Inferior parietal cortex (tissue), 1 donor: Measurements from ENCODE around the gene GPRC5D.

Experiments used
- DNase-seq: peaks from one replicate; pipeline ENCODE4 v3.0.0-alpha.2; 2016; ENCODE audit errors: extremely low spot score

The GPRC5D gene

DNA sequence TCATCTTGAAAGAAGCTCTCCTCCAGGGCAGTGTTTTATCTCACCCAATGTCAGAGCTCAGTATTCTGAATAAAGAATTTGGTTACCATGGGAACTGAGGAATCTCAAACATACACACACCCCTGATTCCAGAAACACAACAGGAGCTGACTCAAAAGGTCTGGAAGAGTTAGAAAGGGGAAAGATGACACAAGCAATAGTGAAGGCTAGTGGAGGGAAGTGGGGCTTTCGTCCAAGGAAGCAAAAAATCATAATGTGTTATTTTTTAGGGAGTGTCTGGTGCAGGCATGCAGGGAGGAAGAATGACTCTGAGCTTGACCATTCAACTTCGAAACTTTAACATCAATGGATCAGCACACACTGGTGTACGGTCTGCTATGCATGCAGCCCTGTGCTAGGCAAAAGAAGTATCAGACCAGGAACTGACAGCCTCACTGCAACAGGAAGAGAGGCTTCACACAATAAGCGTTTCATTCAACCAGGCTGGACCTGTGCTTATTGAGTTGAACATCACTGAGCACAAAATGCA is 27.8 kb upstream of the GPRC5D start:
- DNase-seq, result peak; percentile 32

- DNase-seq, result no peak
Measured at GRCh38 chr12:12979126-12979525, 27.2 kb upstream of the GPRC5D start.

GRCh38 chr12:12977231-12977630 is 25.3 kb upstream of the GPRC5D start:
- no peak for DNase-seq

DNA sequence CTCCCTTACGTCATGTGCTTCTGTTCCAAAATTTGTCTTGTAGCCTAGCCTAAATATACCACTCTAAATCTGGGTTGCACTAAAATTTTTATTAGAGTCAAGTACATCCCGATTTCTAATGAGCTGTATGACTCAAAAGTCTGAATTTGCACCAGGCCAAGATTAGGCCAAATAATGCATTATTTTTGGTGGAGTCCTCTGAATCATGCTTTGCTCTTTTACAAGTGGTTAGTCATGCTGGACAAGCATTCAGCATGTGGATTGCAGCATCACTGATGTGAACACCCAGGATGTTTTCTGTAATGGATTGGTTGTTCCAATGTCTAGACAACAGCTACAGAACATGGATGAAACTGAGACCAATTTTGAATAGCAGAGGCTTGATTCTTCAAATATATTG is 24.4 kb upstream of the GPRC5D start:
- peak; percentile 47 for DNase-seq

- DNase-seq, result peak; percentile 67
Measured at GRCh38 chr12:12975322-12976077, 23.5 kb upstream of the GPRC5D start.

DNA sequence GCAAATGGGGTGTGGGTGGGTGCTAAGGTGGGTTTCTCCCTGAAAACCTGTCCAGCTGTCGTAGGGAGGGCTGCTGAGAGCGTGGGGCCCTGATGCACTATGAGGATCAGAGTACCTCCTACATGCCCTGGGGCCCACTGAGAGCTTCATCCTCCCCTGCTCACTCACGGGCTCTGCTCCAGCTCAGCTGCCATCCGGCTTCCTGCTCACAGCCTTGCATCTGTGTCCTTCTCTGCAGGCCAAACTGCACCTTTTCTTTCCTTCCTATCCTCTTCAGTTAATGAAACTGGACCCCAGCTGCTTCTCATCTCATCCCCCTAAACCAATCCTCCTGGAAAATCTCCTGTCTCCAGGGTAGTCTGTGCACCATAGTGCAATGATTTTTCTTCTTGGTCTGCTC is 22.2 kb upstream of the GPRC5D start:
- DNase-seq, result no peak

DNA sequence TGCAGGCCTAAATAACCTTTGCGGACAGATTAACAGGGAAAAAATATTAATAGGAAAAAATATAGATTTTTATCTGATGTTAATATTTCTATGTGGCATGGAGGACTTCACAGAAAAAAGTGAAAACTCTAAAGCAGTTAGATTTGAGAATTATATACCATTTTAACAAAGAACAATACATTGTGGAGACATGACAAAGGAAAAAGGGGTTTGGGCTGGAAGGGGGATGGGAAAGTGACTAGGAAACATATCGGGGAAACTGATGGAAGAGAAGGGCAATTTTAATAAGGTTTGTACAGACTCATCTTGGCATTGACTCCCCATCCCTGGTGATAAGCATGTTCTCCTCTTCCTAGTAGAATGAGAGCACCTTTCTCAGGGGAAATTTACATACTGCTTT is 21.0 kb upstream of the GPRC5D start:
- DNase-seq, result no peak

- no peak for DNase-seq
Measured at GRCh38 chr12:12965836-12966235, 13.9 kb upstream of the GPRC5D start.

- no peak for DNase-seq
Measured at GRCh38 chr12:12964255-12964654, 12.3 kb upstream of the GPRC5D start.

DNA sequence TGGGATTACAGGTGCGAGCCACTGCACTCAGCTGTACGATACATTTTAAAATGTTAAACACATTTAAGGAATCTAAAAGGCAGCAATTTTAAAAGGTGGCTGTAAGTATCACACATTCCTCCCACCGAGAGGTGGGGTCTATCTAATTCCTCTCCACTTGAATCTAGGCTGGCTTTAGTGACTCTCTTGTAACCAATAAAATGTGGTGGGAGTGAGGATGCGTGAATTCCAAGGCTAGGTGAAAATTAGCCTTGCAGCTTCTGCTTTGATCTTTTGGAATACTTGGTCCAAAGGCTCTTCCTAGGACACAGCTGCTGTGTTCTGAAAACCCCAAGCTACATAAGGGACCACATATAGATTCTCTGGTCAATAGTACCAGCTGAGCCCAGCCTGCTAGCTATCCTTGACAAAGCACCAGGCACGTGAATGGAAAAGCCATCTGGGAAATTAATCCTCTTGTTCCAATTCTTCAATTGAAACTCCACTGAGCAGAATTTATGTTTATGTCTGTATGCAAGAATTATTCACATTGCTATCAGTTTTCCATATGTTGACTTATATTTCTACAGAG is 8.8 kb upstream of the GPRC5D start:
- no peak for DNase-seq

DNA sequence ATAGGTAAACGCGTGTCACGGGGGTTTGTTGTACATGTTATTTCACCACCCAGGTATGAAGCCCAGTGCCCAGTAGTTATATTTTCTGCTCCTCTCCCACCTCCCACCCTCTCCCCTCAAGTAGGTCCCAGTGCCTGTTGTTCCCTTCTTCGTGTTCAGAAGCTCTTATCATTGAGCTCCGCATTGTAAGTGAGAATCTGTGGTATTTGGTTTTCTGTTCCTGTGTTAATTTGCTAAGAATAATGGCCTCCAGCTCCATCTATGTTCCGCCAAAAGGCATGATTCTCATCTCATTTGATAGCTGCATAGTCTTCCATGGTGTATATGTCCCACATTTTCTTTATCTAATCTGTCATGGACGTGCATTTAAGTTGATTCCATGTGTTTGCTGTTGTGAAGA is 6.9 kb upstream of the GPRC5D start:
- no peak for DNase-seq

- no peak for DNase-seq
Measured at GRCh38 chr12:12954878-12955625, 3.1 kb upstream of the GPRC5D start.

DNA sequence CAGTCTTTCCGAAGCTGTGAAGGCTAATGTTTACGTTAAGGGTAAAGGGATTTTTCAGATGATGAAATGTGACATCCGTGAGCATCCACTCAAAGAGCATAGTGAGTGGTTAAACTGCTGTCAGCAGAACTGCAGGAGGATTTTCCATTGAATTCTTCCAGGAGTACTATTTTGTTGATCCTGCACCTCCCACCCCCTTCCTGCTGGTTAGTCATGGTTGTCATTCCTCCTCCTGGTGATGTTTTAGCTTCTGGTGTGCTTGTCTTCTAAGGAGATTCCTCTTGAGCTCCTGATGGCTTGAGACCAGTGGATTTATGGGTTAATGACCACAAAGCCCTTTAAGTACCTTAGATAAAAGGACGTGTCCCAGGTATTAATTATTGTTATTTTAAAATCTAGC is 2.4 kb upstream of the GPRC5D start:
- no peak for DNase-seq

DNA sequence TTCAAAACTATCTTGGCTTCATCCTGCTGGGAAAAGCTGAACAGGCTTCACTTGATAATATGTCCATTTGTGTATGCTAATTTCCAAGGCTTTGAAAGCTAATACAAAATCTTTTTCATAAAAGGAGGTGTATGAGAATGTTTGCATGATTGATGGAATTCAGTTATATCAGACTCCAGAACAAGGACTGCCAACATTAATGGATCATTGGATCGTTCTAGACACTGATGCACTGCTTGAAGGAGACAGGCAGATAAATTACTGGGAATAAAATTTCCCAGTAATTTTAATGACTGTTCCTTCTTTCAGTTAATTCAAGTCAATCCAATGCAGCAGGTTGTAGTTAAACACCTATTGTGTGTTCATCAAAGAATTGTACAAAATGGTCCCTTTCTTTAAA is 466 bp downstream of the GPRC5D start:
- no peak for DNase-seq

GRCh38 chr12:12947902-12948301 is 4.1 kb downstream of the GPRC5D start:
- no peak for DNase-seq

- peak; percentile 76 for DNase-seq
Measured at GRCh38 chr12:12946686-12947355, 5.1 kb downstream of the GPRC5D start.

- DNase-seq, result no peak
Measured at GRCh38 chr12:12945591-12945990, 6.4 kb downstream of the GPRC5D start.

GRCh38 chr12:12943586-12944260 is 8.2 kb downstream of the GPRC5D start:
- DNase-seq, result no peak

DNA sequence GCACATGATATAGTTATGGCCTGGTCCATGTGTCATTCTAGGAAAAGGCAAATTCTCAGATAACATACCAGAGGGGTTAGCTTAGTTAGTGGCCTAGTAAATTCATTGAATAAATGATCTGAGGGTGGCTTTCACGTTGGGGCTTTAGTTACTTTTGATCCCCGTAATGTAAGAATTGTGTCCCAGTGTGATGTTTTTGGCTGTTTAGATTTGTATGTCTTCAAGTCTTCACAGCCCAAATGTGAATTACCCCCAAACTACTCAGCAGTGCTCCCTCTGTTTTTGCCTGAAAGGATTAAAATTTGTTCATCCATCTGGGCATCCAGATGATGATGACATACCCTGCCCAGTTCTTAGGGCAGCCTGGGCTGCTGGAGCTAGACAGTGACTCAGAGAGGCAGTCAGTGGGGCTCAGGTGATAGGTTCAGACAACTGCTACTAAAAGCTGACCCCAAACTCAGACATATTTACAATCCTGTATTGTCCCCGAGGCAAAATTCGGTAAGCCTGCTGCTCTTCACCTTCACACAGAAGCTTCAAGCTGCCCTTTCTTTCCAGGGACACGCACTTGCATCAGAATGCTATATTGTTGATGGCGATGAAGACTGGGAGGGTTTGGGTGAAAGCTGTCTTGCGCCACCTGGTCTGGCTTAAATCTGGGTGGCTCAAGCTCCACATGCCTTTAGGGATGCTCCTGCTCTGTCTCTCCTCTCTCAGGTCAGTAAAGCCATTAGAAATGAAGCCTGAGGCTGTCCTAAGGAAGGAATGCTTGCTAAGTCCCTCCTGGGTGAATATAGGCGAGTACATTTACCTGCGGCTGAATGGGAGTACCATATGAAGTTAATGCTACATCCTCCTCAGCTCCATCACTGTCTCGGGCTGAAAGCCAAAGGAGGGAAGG is 10.3 kb downstream of the GPRC5D start:
- no peak for DNase-seq

DNA sequence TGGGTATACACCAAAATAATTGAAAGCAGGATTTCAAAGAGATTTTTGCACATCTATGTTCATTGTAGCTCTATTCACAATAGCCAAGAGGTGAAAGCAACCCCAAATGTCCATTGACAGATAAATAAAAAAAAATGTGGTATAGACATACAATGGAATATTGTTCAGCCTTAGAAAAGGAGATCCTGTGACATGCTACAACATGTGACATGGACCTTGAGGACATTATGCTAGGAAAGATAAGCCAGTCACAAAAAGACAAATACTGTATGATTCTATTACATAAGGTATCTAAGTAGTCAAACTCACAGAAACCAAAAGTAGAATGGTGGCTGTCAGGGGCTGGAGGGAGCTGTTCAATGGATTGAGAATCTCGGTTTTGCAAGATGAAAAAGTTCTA is 12.1 kb downstream of the GPRC5D start:
- no peak for DNase-seq

DNA sequence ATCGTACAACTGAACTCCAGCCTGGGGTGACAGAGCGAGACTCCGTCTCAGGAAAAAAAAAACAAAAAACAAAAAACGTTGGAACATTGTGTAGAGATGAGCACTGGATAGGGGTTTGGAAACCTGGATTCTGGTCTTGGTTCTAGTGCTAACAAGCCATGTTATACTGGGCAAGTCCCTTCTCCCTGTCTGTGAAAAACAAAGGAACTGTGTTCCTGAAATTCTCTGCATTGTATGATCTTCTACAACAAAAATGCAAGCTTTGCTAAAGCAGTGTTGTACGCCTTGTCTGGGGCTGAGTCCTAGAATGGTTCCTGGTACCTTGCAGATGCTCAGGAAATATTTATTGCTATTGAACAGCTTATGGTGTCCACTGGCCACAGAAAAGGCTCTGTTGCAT is 13.4 kb downstream of the GPRC5D start:
- DNase-seq, result no peak
